ENCODE results near the gene DOHH.

Gene DOHH

GRCh38 chr19:3441089-3441985, 59.1 kb downstream of the DOHH start:
- DNase-seq (ENCODE audit: low spot score) = no peak
